GM12801 (cell line): ENCODE measurements around the gene EMID1.

Experiments
- CTCF ChIP-seq: IDR thresholded peaks from one replicate; pipeline ENCODE4 v1.5.1; 2011; ENCODE audit warnings: control low read depth; ENCODE audit not compliant: insufficient read length; ENCODE audit errors: extremely low read depth

Gene EMID1

GRCh38 chr22:29270475-29271271 lies 65.0 kb downstream of the EMID1 start:
- TF ChIP-seq CTCF = no peak

- no peak for TF ChIP-seq CTCF
Measured at GRCh38 chr22:29272624-29273023, 66.9 kb downstream of the EMID1 start.

- TF ChIP-seq CTCF = no peak
Measured at GRCh38 chr22:29275167-29275566, 69.5 kb downstream of the EMID1 start.

- no peak for TF ChIP-seq CTCF
Measured at GRCh38 chr22:29275819-29276565, 70.3 kb downstream of the EMID1 start.

- TF ChIP-seq CTCF = no peak
Measured at GRCh38 chr22:29277927-29278326, 72.2 kb downstream of the EMID1 start.

- TF ChIP-seq CTCF = no peak
Measured at GRCh38 chr22:29284196-29284595, 78.5 kb downstream of the EMID1 start.

GRCh38 chr22:29288837-29289236 lies 83.1 kb downstream of the EMID1 start:
- TF ChIP-seq CTCF = no peak
